Heart left ventricle (tissue), 16 donors: ENCODE results near the gene ASIC3. TPM values are rescaled to one million over a fixed set of nuclear protein-coding genes. Genes with fewer than 3 reads are reported as not detected.

Source experiments
- ATAC-seq, 4 donors: fragments of 200-7000 bp; cut with Tn5 transposase; one replicate each; pipeline ENCODE4 v1.9.1; 2020 to 2022; ENCODE audit warnings: moderate library complexity in 4 of 4, mild to moderate bottlenecking in 3 of 4, moderate number of reproducible peaks in 1 of 4
- DNase-seq, 5 donors: peaks; one replicate each; pipeline ENCODE4 v3.0.0-alpha.2; 2020
- H3K27ac ChIP-seq, 12 donors: fragments of 200-600 bp; sonication (generic) in 4 of 12; one replicate each; pipeline versions ENCODE4 v1.5.0 to v1.8.0; 2016 to 2022; ENCODE audit warnings: mild to moderate bottlenecking in 2 of 12
- H3K27me3 ChIP-seq, 9 donors: fragments of 200-600 bp; sonication (generic) in 2 of 9; one replicate each; pipeline versions ENCODE4 v1.5.1 to v1.8.0; 2016 to 2022; ENCODE audit warnings: mild to moderate bottlenecking in 3 of 9
- H3K36me3 ChIP-seq, 9 donors: fragments of 200-600 bp; sonication (generic) in 2 of 9; one replicate each; pipeline versions ENCODE4 v1.5.0 to v1.8.0; 2018 to 2022; ENCODE audit warnings: mild to moderate bottlenecking in 2 of 9
- H3K4me1 ChIP-seq, 12 donors: fragments of 200-600 bp; sonication (generic) in 4 of 12; one replicate each; pipeline versions ENCODE4 v1.5.0 to v1.8.0; 2016 to 2022; ENCODE audit warnings: mild to moderate bottlenecking in 3 of 12
- H3K4me3 ChIP-seq, 12 donors: fragments of 200-600 bp; sonication (generic) in 4 of 12; one replicate each; pipeline versions ENCODE4 v1.5.0 to v1.8.0; 2017 to 2022; ENCODE audit warnings: mild to moderate bottlenecking in 9 of 12, moderate library complexity in 4 of 12
- H3K9me3 ChIP-seq, 12 donors: fragments of 200-600 bp; sonication (generic) in 4 of 12; one replicate each; pipeline versions ENCODE4 v1.5.0 to v1.8.0; 2016 to 2022; ENCODE audit warnings: mild to moderate bottlenecking in 1 of 12
- POLR2A ChIP-seq, 2 donors: fragments of 450-650 bp; IDR thresholded peaks; one replicate each; pipeline ENCODE4 v1.6.1; 2017; ENCODE audit warnings: antibody characterized with exemption in 2 of 2, mild to moderate bottlenecking in 2 of 2, moderate library complexity in 2 of 2
- WGBS, 4 donors: extraction: QIAGEN DNeasy Blood & Tissue Kit in 2 of 4; methylation state at CpG; one replicate each; pipeline versions ENCODE4 v1.1.5 to v1.1.7; 2013 to 2018; 5-methylcytosine and 5-hydroxymethylcytosine counted together
- intact Hi-C, 10 donors: fragments of 100-400 bp; cut with DNase I; formaldehyde crosslinking; loops; one replicate each; pipeline versions ENCODE4 v1.11.1 to v1.14.2; 2022
- polyA plus RNA-seq, 2 donors: library from polyadenylated mRNA; stranded (reverse); fragments of 200-250 nt; gene quantifications; one replicate each; pipeline ENCODE4 v1.2.3, GENCODE V29; 2013
- total RNA-seq, 9 donors: library from RNA; depleted of rRNA in 2 of 9; stranded (reverse); fragments of >200 nt in 2 of 9; fragmentation: NEBNext Ultra II Directional in 3 of 9; extraction: Animal tissue kit (Norgen Biotek cat#: 25700) in 3 of 9; gene quantifications; one replicate each; pipeline versions ENCODE4 v1.1.0 to v1.2.4, GENCODE V29; 2016 to 2023
- TF ChIP-seq, protein P1 (sequence below), 12 donors: fragments of 200-600 bp; sonication (generic) in 4 of 12; IDR thresholded peaks; one replicate each; pipeline versions ENCODE4 v1.5.0 to v1.8.0; 2018 to 2022; ENCODE audit warnings: antibody characterized with exemption in 12 of 12, mild to moderate bottlenecking in 5 of 12
- donor health status: ischemic (EF 13 %, LVEDD 7.1; RV severe dilation, severe dysfunction).
- donor health status: healthy with polysubstance abuse.
- donor health status: DM: no; HTN: yes; CAD: no.
- donor health status: DM: no; HTN: no; CAD: no.
- donor health status: ischemic (EF 25% LVEDD 6.9; RV normal size, moderate dysfunction).
- donor health status: ischemic (EF 25% LVEDD 5.7; RV mildly dilated, moderate dysfunction).
- donor health status: healthy.
- donor health status: DM: yes; HTN: yes; CAD: no.
- donor health status: ischemic (EF 35%, LVEDD 5.7; RV mildly dilated, moderate dysfunction).
- donor health status: nonischemic (EF 11% LVEDD 7.7; RV severe dilation, severe dysfunction).
- donor health status: DM: yes; HTN: yes; CAD: no.
- donor health status: PGD.
- donor health status: ischemic (EF 29% LVEDD 5.4; RV normal size, mild dysfunction).
- donor health status: nonischemic (EF 23%, LVEDD 6.1; RV moderate dilation, normal function).

The ASIC3 gene
- total and polyA plus RNA-seq, 11 donors = 2.7 to 12.9 (median 4.8) TPM

- Histone ChIP-seq H3K4me1 (peaks cover 9 to 31% (median 26%) of the 10 kb centered on the region in 12 donors), H3K27me3 (no peaks in the 10 kb centered on the region), H3K4me3 (no peak overlapping the region), H3K9me3 (no peaks in the 10 kb centered on the region), H3K36me3 (peaks cover 0 to 71% (median 66%) of the 10 kb centered on the region in 9 donors), H3K27ac (no peak overlapping the region)
- WGBS, 4 donors = 69 to 84% (median 81%) methylated on average over 14 of the region's 14 CpGs
- DNase-seq = no peak
- TF ChIP-seq, protein P1, sequence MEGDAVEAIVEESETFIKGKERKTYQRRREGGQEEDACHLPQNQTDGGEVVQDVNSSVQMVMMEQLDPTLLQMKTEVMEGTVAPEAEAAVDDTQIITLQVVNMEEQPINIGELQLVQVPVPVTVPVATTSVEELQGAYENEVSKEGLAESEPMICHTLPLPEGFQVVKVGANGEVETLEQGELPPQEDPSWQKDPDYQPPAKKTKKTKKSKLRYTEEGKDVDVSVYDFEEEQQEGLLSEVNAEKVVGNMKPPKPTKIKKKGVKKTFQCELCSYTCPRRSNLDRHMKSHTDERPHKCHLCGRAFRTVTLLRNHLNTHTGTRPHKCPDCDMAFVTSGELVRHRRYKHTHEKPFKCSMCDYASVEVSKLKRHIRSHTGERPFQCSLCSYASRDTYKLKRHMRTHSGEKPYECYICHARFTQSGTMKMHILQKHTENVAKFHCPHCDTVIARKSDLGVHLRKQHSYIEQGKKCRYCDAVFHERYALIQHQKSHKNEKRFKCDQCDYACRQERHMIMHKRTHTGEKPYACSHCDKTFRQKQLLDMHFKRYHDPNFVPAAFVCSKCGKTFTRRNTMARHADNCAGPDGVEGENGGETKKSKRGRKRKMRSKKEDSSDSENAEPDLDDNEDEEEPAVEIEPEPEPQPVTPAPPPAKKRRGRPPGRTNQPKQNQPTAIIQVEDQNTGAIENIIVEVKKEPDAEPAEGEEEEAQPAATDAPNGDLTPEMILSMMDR (IDR thresholded peaks at IDR 0.05) = no peak
- TF ChIP-seq POLR2A (IDR thresholded peaks at IDR 0.05) = no peak
- intact Hi-C loops = loop anchor here in 1 of 10 donors (10.0 kb wide), 1 partner anchor 49 kb away; no protein-coding TSS in a partner anchor
- no peak for ATAC-seq
Measured at GRCh38 chr7:151065516-151065915, 17.2 kb downstream of the ASIC3 start.

- peaks cover 0 to 81% (median 75%) of the 10 kb centered on the region in 9 donors for H3K36me3 ChIP-seq
- intact Hi-C loops = loop anchor here in 1 of 10 donors (10.0 kb wide), 1 partner anchor 48 kb away; no protein-coding TSS in a partner anchor
- TF ChIP-seq POLR2A (IDR thresholded peaks at IDR 0.05) = no peak
- TF ChIP-seq, protein P1 (IDR thresholded peaks at IDR 0.05) = no peak
- ATAC-seq (no peak), DNase-seq (no peak)
- H3K27ac ChIP-seq = no peak overlapping the region
- no peaks in the 10 kb centered on the region for H3K9me3 ChIP-seq
- WGBS, 4 donors = 89 to 95% (median 91%) methylated on average over 36 to 39 of the region's 39 CpGs
- no peak overlapping the region for H3K4me3 ChIP-seq
- H3K27me3 ChIP-seq = no peaks in the 10 kb centered on the region
- peaks cover 4 to 22% (median 16%) of the 10 kb centered on the region in 12 donors for H3K4me1 ChIP-seq
Measured at GRCh38 chr7:151066273-151066974, 18.1 kb downstream of the ASIC3 start.

- TF ChIP-seq POLR2A (IDR thresholded peaks at IDR 0.05) = no peak
- TF ChIP-seq, protein P1 (IDR thresholded peaks at IDR 0.05) = no peak
- Histone ChIP-seq H3K36me3 (peaks cover 0 to 97% (median 90%) of the 10 kb centered on the region in 9 donors), H3K4me3 (no peak overlapping the region), H3K9me3 (no peaks in the 10 kb centered on the region), H3K27ac (no peak overlapping the region), H3K4me1 (peaks cover 0 to 6% (median 3%) of the 10 kb centered on the region in 12 donors), H3K27me3 (no peaks in the 10 kb centered on the region)
- no peak for ATAC-seq
- 78 to 85% (median 82%) methylated on average over 12 of the region's 12 CpGs for WGBS, 4 donors
- intact Hi-C loops = loop anchor here in 1 of 10 donors (10.0 kb wide), 1 partner anchor 47 kb away; no protein-coding TSS in a partner anchor
- DNase-seq = no peak
Measured at GRCh38 chr7:151068069-151068773, 19.9 kb downstream of the ASIC3 start.
